Measurements from ENCODE around the gene RTTN. TPM values are rescaled to one million over a fixed set of nuclear protein-coding genes. Genes with fewer than 3 reads are reported as not detected.

Gene RTTN
- total RNA-seq, 1 donor from 2014 or later = 52.4 TPM

DNA sequence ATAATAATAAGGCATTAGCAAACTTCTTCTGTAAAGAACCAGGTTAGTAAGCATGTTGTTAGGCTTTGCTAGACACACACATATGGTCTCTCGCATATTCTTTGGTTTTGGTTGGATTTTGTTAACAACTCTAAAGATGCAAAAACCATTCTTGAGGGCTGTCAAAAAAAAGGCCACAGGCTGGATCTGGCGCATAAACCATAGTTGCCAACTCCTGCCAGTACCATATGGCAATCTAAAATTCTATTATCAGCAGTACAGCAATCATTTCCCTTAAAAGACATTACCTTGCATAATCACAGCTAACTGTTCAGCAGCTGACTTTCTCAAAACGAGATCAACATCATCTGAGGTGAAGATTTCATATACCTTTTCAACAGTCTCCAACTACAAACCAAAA, 63.5 kb downstream of the RTTN start:
- Histone ChIP-seq H3K79me2 (ENCODE audit: low read depth) (no peaks in the 10 kb centered on the region), H3K9ac (no peak overlapping the region), H3K36me3 (no peaks in the 10 kb centered on the region), H3K9me3 (ENCODE audit: low read depth) (no peaks in the 10 kb centered on the region), H3K4me1 (no peaks in the 10 kb centered on the region), H4K20me1 (ENCODE audit: low read depth) (no peaks in the 10 kb centered on the region), H3K4me3 (no peak overlapping the region), H3K27ac (no peak overlapping the region), H3K27me3 (no peaks in the 10 kb centered on the region), H3K4me2 (no peak overlapping the region), H2AFZ (replicated peaks) (no peak overlapping the region), H3F3A (ENCODE audit: low read depth) (no peaks in the 10 kb centered on the region)
- H3K27me3 Mint-ChIP-seq (ENCODE audit: insufficient read depth, low read depth) = no peaks in the 10 kb centered on the region
- no peak for TF ChIP-seq EZH2phosphoT487 (IDR thresholded peaks at IDR 0.05)
- TF ChIP-seq, protein P1, sequence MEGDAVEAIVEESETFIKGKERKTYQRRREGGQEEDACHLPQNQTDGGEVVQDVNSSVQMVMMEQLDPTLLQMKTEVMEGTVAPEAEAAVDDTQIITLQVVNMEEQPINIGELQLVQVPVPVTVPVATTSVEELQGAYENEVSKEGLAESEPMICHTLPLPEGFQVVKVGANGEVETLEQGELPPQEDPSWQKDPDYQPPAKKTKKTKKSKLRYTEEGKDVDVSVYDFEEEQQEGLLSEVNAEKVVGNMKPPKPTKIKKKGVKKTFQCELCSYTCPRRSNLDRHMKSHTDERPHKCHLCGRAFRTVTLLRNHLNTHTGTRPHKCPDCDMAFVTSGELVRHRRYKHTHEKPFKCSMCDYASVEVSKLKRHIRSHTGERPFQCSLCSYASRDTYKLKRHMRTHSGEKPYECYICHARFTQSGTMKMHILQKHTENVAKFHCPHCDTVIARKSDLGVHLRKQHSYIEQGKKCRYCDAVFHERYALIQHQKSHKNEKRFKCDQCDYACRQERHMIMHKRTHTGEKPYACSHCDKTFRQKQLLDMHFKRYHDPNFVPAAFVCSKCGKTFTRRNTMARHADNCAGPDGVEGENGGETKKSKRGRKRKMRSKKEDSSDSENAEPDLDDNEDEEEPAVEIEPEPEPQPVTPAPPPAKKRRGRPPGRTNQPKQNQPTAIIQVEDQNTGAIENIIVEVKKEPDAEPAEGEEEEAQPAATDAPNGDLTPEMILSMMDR (IDR thresholded peaks at IDR 0.05) = no peak
- no peak for TF ChIP-seq EZH2 (IDR thresholded peaks at IDR 0.05)
- no peak for DNase-seq (ENCODE audit: low spot score)
- H3K4me1 Mint-ChIP-seq = no peaks in the 10 kb centered on the region
- no peak overlapping the region for H3K4me3 Mint-ChIP-seq
- no peak overlapping the region for H3K27ac Mint-ChIP-seq
- H3K36me3 Mint-ChIP-seq = peaks cover 17% of the 10 kb centered on the region
- H3K9me3 Mint-ChIP-seq = no peaks in the 10 kb centered on the region

DNA sequence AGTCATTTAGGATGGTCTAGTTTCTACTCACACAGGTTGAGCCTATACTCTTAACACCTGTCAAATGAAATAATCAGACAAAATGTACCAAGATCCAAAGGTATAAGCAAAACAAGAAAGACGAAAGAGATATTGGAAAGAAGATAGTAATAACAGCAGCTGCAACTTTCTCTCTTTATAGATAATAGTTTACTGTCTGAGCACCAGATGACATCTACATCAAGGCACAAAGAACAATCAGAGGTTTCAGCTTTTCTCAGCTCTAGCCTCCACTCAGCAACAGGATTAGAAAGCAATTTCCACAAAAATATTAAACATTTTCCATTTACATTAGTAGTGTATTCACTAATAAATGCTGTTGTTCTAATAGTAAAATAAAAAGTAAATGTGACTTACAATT, 66.3 kb downstream of the RTTN start:
- Mint-ChIP-seq H3K27me3 (ENCODE audit: insufficient read depth, low read depth) (no peaks in the 10 kb centered on the region), H3K9me3 (no peaks in the 10 kb centered on the region), H3K27ac (no peak overlapping the region), H3K36me3 (peaks cover 10% of the 10 kb centered on the region), H3K4me3 (no peak overlapping the region), H3K4me1 (no peaks in the 10 kb centered on the region)
- Histone ChIP-seq H3K9me3 (ENCODE audit: low read depth) (no peaks in the 10 kb centered on the region), H4K20me1 (ENCODE audit: low read depth) (no peaks in the 10 kb centered on the region), H2AFZ (replicated peaks) (no peak overlapping the region), H3K79me2 (ENCODE audit: low read depth) (no peaks in the 10 kb centered on the region), H3K4me3 (no peak overlapping the region), H3K4me2 (no peak overlapping the region), H3K36me3 (no peaks in the 10 kb centered on the region), H3K27ac (peak overlapping the region; percentile 11), H3F3A (ENCODE audit: low read depth) (no peaks in the 10 kb centered on the region), H3K27me3 (no peaks in the 10 kb centered on the region), H3K9ac (no peak overlapping the region), H3K4me1 (no peaks in the 10 kb centered on the region)
- TF ChIP-seq EZH2phosphoT487 (IDR thresholded peaks at IDR 0.05) (no peak), EZH2 (IDR thresholded peaks at IDR 0.05) (no peak)
- TF ChIP-seq, protein P1 (IDR thresholded peaks at IDR 0.05) = no peak
- no peak for DNase-seq (ENCODE audit: low spot score)

DNA sequence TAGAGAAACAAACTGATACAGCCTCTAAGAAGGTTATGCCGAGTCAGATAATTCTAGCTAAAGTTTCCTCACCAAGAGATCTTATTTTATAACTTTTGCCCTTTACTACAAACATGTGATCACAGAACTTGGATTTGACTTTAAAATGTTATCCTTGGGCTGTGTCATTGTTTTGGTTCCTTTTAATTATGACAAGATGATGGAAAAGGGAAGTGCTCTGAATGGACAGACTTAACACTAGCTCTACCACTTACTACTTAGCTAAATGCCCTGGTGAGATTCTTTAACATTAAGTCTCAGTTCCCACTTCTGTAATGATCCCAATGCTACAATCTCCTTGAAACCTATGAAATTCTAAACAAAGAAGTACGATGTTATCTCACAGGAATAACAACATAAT, 69.9 kb downstream of the RTTN start:
- H3K27me3 Mint-ChIP-seq (ENCODE audit: insufficient read depth, low read depth) = no peaks in the 10 kb centered on the region
- TF ChIP-seq EZH2 (IDR thresholded peaks at IDR 0.05) (no peak), EZH2phosphoT487 (IDR thresholded peaks at IDR 0.05) (no peak)
- TF ChIP-seq, protein P1 (IDR thresholded peaks at IDR 0.05) = no peak
- no peaks in the 10 kb centered on the region for H3K9me3 Mint-ChIP-seq

More for the DNA sequence above, 69.9 kb downstream of the RTTN start:
- H4K20me1 ChIP-seq (ENCODE audit: low read depth) = no peaks in the 10 kb centered on the region
- no peaks in the 10 kb centered on the region for H3K4me1 Mint-ChIP-seq
- peaks cover 5% of the 10 kb centered on the region for H3K36me3 Mint-ChIP-seq
- H3K36me3 ChIP-seq = no peaks in the 10 kb centered on the region
- no peak overlapping the region for H3K27ac Mint-ChIP-seq
- no peaks in the 10 kb centered on the region for H3K4me1 ChIP-seq
- H3K4me2 ChIP-seq = no peak overlapping the region
- no peak overlapping the region for H2AFZ ChIP-seq (replicated peaks)
- H3K79me2 ChIP-seq (ENCODE audit: low read depth) = no peaks in the 10 kb centered on the region
- H3K27ac ChIP-seq = no peak overlapping the region
- H3K9ac ChIP-seq = no peak overlapping the region
- no peaks in the 10 kb centered on the region for H3K9me3 ChIP-seq (ENCODE audit: low read depth)
- H3F3A ChIP-seq (ENCODE audit: low read depth) = no peaks in the 10 kb centered on the region
- H3K27me3 ChIP-seq = no peaks in the 10 kb centered on the region
- H3K4me3 ChIP-seq = no peak overlapping the region
- no peak overlapping the region for H3K4me3 Mint-ChIP-seq
- DNase-seq (ENCODE audit: low spot score) = no peak

Measured in neural progenitor cell (in vitro differentiated cells).